Activated T-helper 1 cell treated with anti-CD3 and anti-CD28 coated beads, Interleukin-12 subunit alpha, Interleukin-12 subunit beta, Interleukin-2, Interleukin-4 antibody, amounts not matched to agents 30 ng/mL and 10 ng/mL and 1 ng/mL, durations not matched to agents 14 hours and 24 hours and 36 hours (primary cell): Measurements from ENCODE around the gene GIMAP5. TPM values are rescaled to one million over a fixed set of nuclear protein-coding genes. Genes with fewer than 3 reads are reported as not detected.

ENCODE experiments used
- DNase-seq: peaks from one replicate; pipeline ENCODE4 v3.0.0; 2021; ENCODE audit warnings: low spot score
- H3K27ac Mint-ChIP-seq: one replicate; pipeline ENCODE4 v1.8.0; 2021; ENCODE audit warnings: mild to moderate bottlenecking, mixed read lengths
- H3K27me3 Mint-ChIP-seq: one replicate; pipeline ENCODE4 v1.8.0; 2022; ENCODE audit warnings: mild to moderate bottlenecking, moderate library complexity, mixed read lengths; ENCODE audit not compliant: insufficient read depth
- H3K36me3 Mint-ChIP-seq: one replicate; pipeline ENCODE4 v1.8.0; 2021; ENCODE audit warnings: low read depth, mixed read lengths
- H3K4me1 Mint-ChIP-seq: one replicate; pipeline ENCODE4 v1.8.0; 2021; ENCODE audit warnings: low read depth, mixed read lengths
- H3K4me3 Mint-ChIP-seq: one replicate; pipeline ENCODE4 v1.8.0; 2021; ENCODE audit warnings: mild to moderate bottlenecking, moderate library complexity, mixed read lengths
- H3K9me3 Mint-ChIP-seq: one replicate; pipeline ENCODE4 v1.8.0; 2021; ENCODE audit warnings: mixed read lengths
- intact Hi-C: fragments of 100-400 bp; cut with micrococcal nuclease; formaldehyde crosslinking; loops from one replicate; pipeline ENCODE4 v1.15.1; 2024
- total RNA-seq: library from RNA; stranded (reverse); gene quantifications from 2 replicates; pipeline ENCODE4 v1.2.3, GENCODE V29; 2022

GIMAP5 gene
- total RNA-seq, 1 donor from 2014 or later: 53.8 TPM

DNA sequence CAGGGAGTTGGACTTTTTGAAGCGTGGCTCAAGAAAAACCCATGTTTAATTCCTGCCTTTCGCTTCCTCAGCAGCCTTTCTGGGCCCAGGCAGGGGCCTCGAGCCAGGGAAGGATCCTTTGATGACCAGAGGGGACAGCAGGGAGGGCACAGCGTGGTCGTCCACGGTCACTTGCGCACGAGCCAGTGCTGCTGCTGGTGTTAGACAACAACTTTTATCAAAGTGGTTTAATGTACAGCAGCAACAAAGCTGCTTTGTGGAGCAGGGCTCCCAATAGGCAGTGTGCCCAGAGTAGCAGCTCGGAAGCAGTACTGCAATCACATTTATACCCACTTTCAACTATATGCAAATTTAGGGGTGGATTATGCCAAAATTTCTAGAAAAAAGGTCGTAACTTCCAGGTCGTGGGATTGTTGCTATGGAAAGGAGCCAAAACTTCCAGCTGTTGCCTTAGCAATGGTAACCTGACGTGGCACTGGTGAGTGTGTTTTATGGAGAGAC, 14.7 kb upstream of the GIMAP5 start:
- Mint-ChIP-seq H3K4me3 (peak overlapping the region; percentile 74), H3K4me1 (peaks cover 81% of the 10 kb centered on the region), H3K27me3 (no peaks in the 10 kb centered on the region), H3K27ac (peak overlapping the region; percentile 71), H3K9me3 (peaks cover 28% of the 10 kb centered on the region), H3K36me3 (peaks cover 79% of the 10 kb centered on the region)
- no peak for DNase-seq
- intact Hi-C loops: no loop called here

- H3K4me3 Mint-ChIP-seq: peak overlapping the region; percentile 53
- peaks cover 38% of the 10 kb centered on the region for H3K9me3 Mint-ChIP-seq
- H3K27ac Mint-ChIP-seq: no peak overlapping the region
- no peaks in the 10 kb centered on the region for H3K27me3 Mint-ChIP-seq
- H3K4me1 Mint-ChIP-seq: peaks cover 71% of the 10 kb centered on the region
- intact Hi-C loops: no loop called here
- DNase-seq: no peak
- H3K36me3 Mint-ChIP-seq: peaks cover 82% of the 10 kb centered on the region
Observed at GRCh38 chr7:150723467-150723866, 13.8 kb upstream of the GIMAP5 start.

- H3K27ac Mint-ChIP-seq: no peak overlapping the region
- H3K4me1 Mint-ChIP-seq: peaks cover 70% of the 10 kb centered on the region
- intact Hi-C loops: no loop called here
- DNase-seq: no peak
- peaks cover 60% of the 10 kb centered on the region for H3K36me3 Mint-ChIP-seq
- H3K4me3 Mint-ChIP-seq: no peak overlapping the region
- peaks cover 48% of the 10 kb centered on the region for H3K9me3 Mint-ChIP-seq
- H3K27me3 Mint-ChIP-seq: no peaks in the 10 kb centered on the region
Observed at GRCh38 chr7:150727381-150727780, 9.8 kb upstream of the GIMAP5 start.

DNA sequence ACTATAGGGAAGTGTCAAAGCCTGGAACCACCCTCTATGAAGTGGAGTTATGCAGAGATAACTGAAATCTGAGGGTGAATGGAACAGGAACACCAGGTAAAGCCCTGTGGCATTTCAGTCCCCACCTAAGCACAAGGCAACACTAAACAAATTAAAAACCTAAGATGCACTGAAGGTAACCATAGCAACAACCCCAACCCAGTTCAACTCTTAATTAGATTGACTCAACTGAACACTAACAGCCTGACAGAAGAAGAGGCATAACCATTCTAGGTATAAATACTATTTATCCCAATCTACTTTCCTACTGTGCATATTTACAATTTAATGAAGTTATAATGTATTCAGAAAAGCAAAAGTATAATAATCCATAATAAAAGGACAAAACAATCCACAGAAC, 9.2 kb upstream of the GIMAP5 start:
- no peak overlapping the region for H3K4me3 Mint-ChIP-seq
- intact Hi-C loops: no loop called here
- peaks cover 48% of the 10 kb centered on the region for H3K9me3 Mint-ChIP-seq
- no peaks in the 10 kb centered on the region for H3K27me3 Mint-ChIP-seq
- H3K4me1 Mint-ChIP-seq: peaks cover 70% of the 10 kb centered on the region
- no peak overlapping the region for H3K27ac Mint-ChIP-seq
- peaks cover 55% of the 10 kb centered on the region for H3K36me3 Mint-ChIP-seq
- no peak for DNase-seq

DNA sequence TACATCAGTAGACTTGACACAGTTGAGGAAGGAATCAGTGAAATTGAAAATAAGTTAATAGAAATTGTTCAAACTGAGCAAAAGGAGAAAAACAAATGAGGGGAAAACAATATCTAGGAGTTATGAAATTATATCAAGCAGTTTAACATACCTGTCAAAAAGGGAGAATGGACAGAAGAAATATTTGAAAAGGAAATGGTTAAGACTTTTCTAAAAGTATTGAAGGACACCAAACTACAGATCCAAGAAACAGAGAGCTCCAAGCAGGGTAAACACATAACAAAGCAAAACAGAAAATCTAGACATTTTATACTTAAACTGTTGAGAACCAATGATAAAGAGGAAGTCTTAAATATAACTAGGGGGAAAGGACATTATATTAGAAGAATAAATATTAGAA, 8.6 kb upstream of the GIMAP5 start:
- intact Hi-C loops: no loop called here

GRCh38 chr7:150731916-150732315, 5.3 kb upstream of the GIMAP5 start:
- Mint-ChIP-seq H3K4me1 (peaks cover 78% of the 10 kb centered on the region), H3K4me3 (peak overlapping the region; percentile 68), H3K27me3 (no peaks in the 10 kb centered on the region), H3K36me3 (peaks cover 26% of the 10 kb centered on the region), H3K9me3 (peaks cover 25% of the 10 kb centered on the region), H3K27ac (peak overlapping the region; percentile 99)
- no peak for DNase-seq
- intact Hi-C loops: loop anchor here (1.0 to 5.0 kb wide), 7 partner anchors 8 to 410 kb away; partner anchors contain the start of genes ACTR3C, GIMAP1, GIMAP2 and LRRC61

More for the DNA sequence above, 8.6 kb upstream of the GIMAP5 start:
- Mint-ChIP-seq H3K27ac (no peak overlapping the region), H3K27me3 (no peaks in the 10 kb centered on the region), H3K36me3 (peaks cover 50% of the 10 kb centered on the region), H3K4me3 (no peak overlapping the region), H3K9me3 (peaks cover 44% of the 10 kb centered on the region), H3K4me1 (peaks cover 70% of the 10 kb centered on the region)
- no peak for DNase-seq

- H3K27ac Mint-ChIP-seq: peak overlapping the region; percentile 99
- H3K4me3 Mint-ChIP-seq: peak overlapping the region; percentile 74
- H3K36me3 Mint-ChIP-seq: peaks cover 16% of the 10 kb centered on the region
- H3K27me3 Mint-ChIP-seq: no peaks in the 10 kb centered on the region
- intact Hi-C loops: loop anchor here (1.0 to 5.0 kb wide), 9 partner anchors 8 to 411 kb away; partner anchors contain the start of genes ACTR3C, GIMAP1, GIMAP2 and LRRC61
- H3K4me1 Mint-ChIP-seq: peaks cover 84% of the 10 kb centered on the region
- DNase-seq: no peak
- H3K9me3 Mint-ChIP-seq: peaks cover 15% of the 10 kb centered on the region
Observed at GRCh38 chr7:150732786-150733481, 4.3 kb upstream of the GIMAP5 start.

DNA sequence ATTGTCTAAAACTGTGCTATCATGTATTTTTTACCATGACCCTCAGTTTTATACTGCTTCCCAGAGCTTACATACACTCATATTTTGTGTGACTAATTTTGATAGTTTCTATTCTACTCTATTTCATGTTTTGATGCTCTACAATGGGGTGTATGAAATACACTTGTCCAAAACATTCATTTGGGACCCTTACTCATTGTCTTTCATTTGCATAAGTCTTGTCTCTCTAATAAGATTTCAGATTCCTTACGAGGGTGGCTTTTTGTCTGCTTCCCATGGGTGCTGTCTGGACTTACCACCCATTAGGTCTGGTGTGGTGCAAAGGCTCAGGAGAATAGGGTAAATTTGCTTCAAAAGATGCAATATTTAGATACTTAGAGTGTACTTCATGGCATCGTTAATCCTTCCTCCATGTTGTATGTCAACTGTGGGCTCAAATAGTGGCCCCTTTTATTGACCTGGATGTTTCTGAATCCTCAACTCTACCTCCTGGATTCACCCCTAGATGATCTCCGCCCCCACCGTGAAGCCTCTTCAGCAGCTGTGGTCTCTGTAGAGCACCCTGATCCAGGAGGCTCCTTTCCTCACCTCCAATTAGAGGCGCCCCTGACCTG, 3.6 kb upstream of the GIMAP5 start:
- intact Hi-C loops: loop anchor here (1.0 to 5.0 kb wide), 7 partner anchors 8 to 411 kb away; partner anchors contain the start of genes ACTR3C, GIMAP2 and LRRC61
- no peak for DNase-seq

DNA sequence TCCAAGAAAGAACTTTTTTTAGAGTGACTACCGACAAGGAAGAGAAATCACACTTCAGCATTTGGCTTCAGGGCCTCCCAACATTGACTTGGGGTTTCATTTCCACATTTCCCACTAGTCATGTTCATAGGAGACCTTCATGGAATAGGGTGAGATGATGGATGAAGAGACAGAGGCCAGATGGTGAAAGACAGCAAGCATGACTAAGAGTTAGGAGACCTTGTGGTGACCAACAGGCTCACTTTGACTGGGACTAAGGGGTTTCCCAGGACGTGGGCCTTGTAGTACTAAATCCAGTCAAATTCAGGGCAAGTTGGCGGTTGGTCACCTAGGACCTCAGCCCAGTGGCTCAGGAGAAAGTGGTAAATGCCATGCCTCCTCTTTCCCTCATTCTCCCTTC, 3.0 kb upstream of the GIMAP5 start:
- peak overlapping the region; percentile 99 for H3K27ac Mint-ChIP-seq

More for the DNA sequence above, 3.6 kb upstream of the GIMAP5 start:
- Mint-ChIP-seq H3K27ac (peak overlapping the region; percentile 99), H3K36me3 (peaks cover 15% of the 10 kb centered on the region), H3K9me3 (peaks cover 8% of the 10 kb centered on the region), H3K27me3 (no peaks in the 10 kb centered on the region), H3K4me3 (peak overlapping the region; percentile 74), H3K4me1 (peaks cover 86% of the 10 kb centered on the region)

GRCh38 chr7:150735596-150736358, 1.4 kb upstream of the GIMAP5 start:
- peak overlapping the region; percentile 97 for H3K4me3 Mint-ChIP-seq

More for the DNA sequence above, 3.0 kb upstream of the GIMAP5 start:
- intact Hi-C loops: loop anchor here (5.0 kb wide), 2 partner anchors 232 to 412 kb away; partner anchors contain the start of genes ACTR3C and LRRC61
- Mint-ChIP-seq H3K27me3 (no peaks in the 10 kb centered on the region), H3K9me3 (peaks cover 3% of the 10 kb centered on the region), H3K36me3 (peaks cover 17% of the 10 kb centered on the region), H3K4me3 (peak overlapping the region; percentile 97), H3K4me1 (peaks cover 85% of the 10 kb centered on the region)
- no peak for DNase-seq

DNA sequence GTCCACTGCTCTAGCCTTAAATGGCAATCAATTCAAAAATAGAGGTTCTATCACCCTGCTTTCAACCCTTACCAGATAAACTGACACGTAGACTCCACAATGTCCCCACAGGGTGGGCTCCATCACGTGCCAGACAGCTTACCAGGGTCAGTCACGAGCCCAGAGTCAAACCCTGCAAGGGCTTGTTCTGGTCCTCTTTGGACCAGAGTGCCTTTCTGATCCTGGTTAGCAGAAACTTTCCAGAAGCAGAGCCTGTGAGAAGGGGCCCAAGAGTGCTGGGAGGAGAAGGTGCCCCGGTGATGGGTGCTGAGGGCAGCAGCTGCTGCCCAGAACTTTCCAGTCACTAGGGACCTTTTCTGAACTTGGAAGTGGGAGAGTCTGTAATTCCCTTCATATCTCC, 354 bp upstream of the GIMAP5 start:
- Mint-ChIP-seq H3K36me3 (peaks cover 34% of the 10 kb centered on the region), H3K4me1 (peaks cover 88% of the 10 kb centered on the region), H3K4me3 (peak overlapping the region; percentile 97), H3K27ac (peak overlapping the region; percentile 99), H3K9me3 (no peaks in the 10 kb centered on the region), H3K27me3 (no peaks in the 10 kb centered on the region)
- no peak for DNase-seq
- intact Hi-C loops: loop anchor here (1.0 to 2.0 kb wide), 2 partner anchors 168 to 222 kb away; no protein-coding TSS in a partner anchor

More at GRCh38 chr7:150735596-150736358, 1.4 kb upstream of the GIMAP5 start:
- intact Hi-C loops: loop anchor here (2.0 kb wide), 1 partner anchor 167 kb away; no protein-coding TSS in a partner anchor
- H3K27ac Mint-ChIP-seq: peak overlapping the region; percentile 99
- no peaks in the 10 kb centered on the region for H3K27me3 Mint-ChIP-seq
- peaks cover 27% of the 10 kb centered on the region for H3K36me3 Mint-ChIP-seq
- DNase-seq: no peak
- H3K4me1 Mint-ChIP-seq: peaks cover 85% of the 10 kb centered on the region
- H3K9me3 Mint-ChIP-seq: no peaks in the 10 kb centered on the region

DNA sequence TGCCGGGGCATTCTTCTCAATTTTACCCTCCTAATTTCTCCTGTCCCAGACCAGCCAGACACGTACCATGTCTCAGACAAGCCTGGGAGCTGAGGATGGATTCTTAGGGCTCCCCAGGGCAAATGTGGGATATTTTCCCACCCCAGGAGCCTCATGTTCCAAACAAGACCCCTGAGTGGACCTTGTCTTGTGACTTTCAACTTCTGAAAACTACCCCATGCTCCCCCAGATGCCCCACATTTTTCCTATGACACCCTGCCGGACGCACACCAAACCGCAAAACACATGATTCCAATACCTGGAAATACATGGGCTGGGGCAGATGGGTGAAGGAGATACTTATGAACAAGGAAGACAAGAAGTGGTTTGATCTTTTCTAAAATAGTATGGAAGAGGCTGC, 874 bp downstream of the GIMAP5 start:
- intact Hi-C loops: loop anchor here (1.0 kb wide), 3 partner anchors 16 to 290 kb away; partner anchors contain the start of gene GIMAP2
- no peaks in the 10 kb centered on the region for H3K27me3 Mint-ChIP-seq

More for the DNA sequence above, 874 bp downstream of the GIMAP5 start:
- Mint-ChIP-seq H3K4me3 (peak overlapping the region; percentile 97), H3K4me1 (peaks cover 88% of the 10 kb centered on the region), H3K27ac (peak overlapping the region; percentile 99), H3K36me3 (peaks cover 46% of the 10 kb centered on the region), H3K9me3 (no peaks in the 10 kb centered on the region)
- DNase-seq: peak; percentile 51
